D721Med (cell line): ENCODE data around the gene UNC80.

Source experiments
- DNase-seq: peaks from one replicate; pipeline ENCODE4 v3.0.0; 2011; ENCODE audit warnings: low spot score; ENCODE audit not compliant: insufficient read length
- FAIRE-seq: peaks from 2 replicates; lab custom pipeline; 2011; peaks lifted over from hg19 to GRCh38; lab: Jason Lieb, UNC
- CTCF ChIP-seq: IDR thresholded peaks from 2 replicates; pipeline ENCODE4 v1.5.1; 2012; ENCODE audit warnings: mild to moderate bottlenecking, control low read depth; ENCODE audit not compliant: insufficient read depth; ENCODE audit errors: missing control alignments

The UNC80 gene

GRCh38 chr2:209960676-209961630 lies 189.3 kb downstream of the UNC80 start:
- peak; percentile 80 for TF ChIP-seq CTCF
- peak; percentile 18 for DNase-seq
- peak; percentile 84 for FAIRE-seq

GRCh38 chr2:209965723-209966122 lies 194.1 kb downstream of the UNC80 start:
- no peak for DNase-seq
- TF ChIP-seq CTCF: no peak
- FAIRE-seq: no peak

GRCh38 chr2:209969692-209970091 lies 198.1 kb downstream of the UNC80 start:
- DNase-seq (no peak), FAIRE-seq (no peak)
- no peak for TF ChIP-seq CTCF

- TF ChIP-seq CTCF: no peak
- FAIRE-seq: no peak
- no peak for DNase-seq
These were observed 198.6 kb downstream of the UNC80 start for GRCh38 chr2:209970271-209970670.

GRCh38 chr2:209970711-209971110 lies 199.1 kb downstream of the UNC80 start:
- no peak for FAIRE-seq
- no peak for DNase-seq
- TF ChIP-seq CTCF: no peak

DNA sequence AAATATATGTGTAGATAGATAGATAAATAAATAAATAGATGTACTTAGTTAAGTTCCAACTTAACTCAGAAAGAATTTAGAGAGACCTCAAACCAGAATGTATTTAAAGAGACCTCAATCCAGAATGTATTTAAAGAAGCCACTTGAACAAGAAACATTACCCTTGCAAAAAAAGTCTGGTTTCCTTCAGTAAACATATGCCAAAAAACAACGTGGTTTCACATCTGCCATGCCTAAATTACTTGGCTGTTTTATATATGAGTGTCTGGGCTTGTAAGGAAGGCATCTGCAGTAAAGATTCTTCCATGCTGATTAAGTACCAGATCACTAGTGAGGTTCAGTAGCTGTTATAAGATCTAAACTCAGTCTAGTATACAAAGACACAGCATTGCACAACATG lies 201.7 kb downstream of the UNC80 start:
- DNase-seq: no peak
- no peak for FAIRE-seq
- no peak for TF ChIP-seq CTCF

- TF ChIP-seq CTCF: no peak
- DNase-seq: no peak
- no peak for FAIRE-seq
These were observed 202.9 kb downstream of the UNC80 start for GRCh38 chr2:209974576-209974975.
